ENCODE measurements around the gene TRIO.

TRIO gene

GRCh38 chr5:14503017-14503680, 360.0 kb downstream of the TRIO start:
- Histone ChIP-seq H3K4me2 (ENCODE audit: low read depth, low read length) (no peak overlapping the region), H3K4me3 (ENCODE audit: low read length) (no peak overlapping the region), H3K79me2 (ENCODE audit: low read length) (no peaks in the 10 kb centered on the region), H3K9ac (ENCODE audit: low read length) (no peak overlapping the region), H3K4me1 (ENCODE audit: low read length) (no peaks in the 10 kb centered on the region), H3K27me3 (replicated peaks; ENCODE audit: insufficient read depth, low read length) (no peaks in the 10 kb centered on the region), H2AFZ (ENCODE audit: low read length) (no peak overlapping the region), H4K20me1 (ENCODE audit: insufficient read depth, low read length) (no peaks in the 10 kb centered on the region), H3F3A (ENCODE audit: insufficient read depth, low read length) (no peaks in the 10 kb centered on the region), H3K9me2 (replicated peaks; ENCODE audit: insufficient read depth, low read length) (no peaks in the 10 kb centered on the region), H3K36me3 (replicated peaks; ENCODE audit: insufficient read depth, low read length) (no peaks in the 10 kb centered on the region), H3K27ac (ENCODE audit: low read length) (no peak overlapping the region), H3K9me3 (replicated peaks; ENCODE audit: insufficient read depth, low read length) (no peaks in the 10 kb centered on the region)
- TF ChIP-seq EZH2phosphoT487 (IDR thresholded peaks at IDR 0.05; ENCODE audit: low read length) (no peak), EZH2 (optimal IDR thresholded peaks at IDR 0.05; ENCODE audit: low read depth, low read length) (no peak), CTCF (IDR thresholded peaks at IDR 0.05; ENCODE audit: low read length) (no peak)
- no peak for DNase-seq

GRCh38 chr5:14503681-14504331, 360.7 kb downstream of the TRIO start:
- no peaks in the 10 kb centered on the region for H3K9me2 ChIP-seq (replicated peaks; ENCODE audit: insufficient read depth, low read length)
- H2AFZ ChIP-seq (ENCODE audit: low read length): no peak overlapping the region
- H3K9me3 ChIP-seq (replicated peaks; ENCODE audit: insufficient read depth, low read length): no peaks in the 10 kb centered on the region
- H3K79me2 ChIP-seq (ENCODE audit: low read length): no peaks in the 10 kb centered on the region
- H4K20me1 ChIP-seq (ENCODE audit: insufficient read depth, low read length): no peaks in the 10 kb centered on the region
- H3K27ac ChIP-seq (ENCODE audit: low read length): no peak overlapping the region
- no peak for DNase-seq
- H3K9ac ChIP-seq (ENCODE audit: low read length): no peak overlapping the region
- TF ChIP-seq EZH2 (optimal IDR thresholded peaks at IDR 0.05; ENCODE audit: low read depth, low read length) (no peak), CTCF (IDR thresholded peaks at IDR 0.05; ENCODE audit: low read length) (no peak), EZH2phosphoT487 (IDR thresholded peaks at IDR 0.05; ENCODE audit: low read length) (no peak)
- no peaks in the 10 kb centered on the region for H3F3A ChIP-seq (ENCODE audit: insufficient read depth, low read length)
- H3K4me1 ChIP-seq (ENCODE audit: low read length): no peaks in the 10 kb centered on the region
- H3K36me3 ChIP-seq (replicated peaks; ENCODE audit: insufficient read depth, low read length): no peaks in the 10 kb centered on the region
- H3K27me3 ChIP-seq (replicated peaks; ENCODE audit: insufficient read depth, low read length): no peaks in the 10 kb centered on the region
- no peak overlapping the region for H3K4me3 ChIP-seq (ENCODE audit: low read length)
- H3K4me2 ChIP-seq (ENCODE audit: low read depth, low read length): no peak overlapping the region

GRCh38 chr5:14504332-14504727, 361.2 kb downstream of the TRIO start:
- Histone ChIP-seq H3K9me3 (replicated peaks; ENCODE audit: insufficient read depth, low read length) (no peaks in the 10 kb centered on the region), H3K9ac (ENCODE audit: low read length) (no peak overlapping the region), H3K4me1 (ENCODE audit: low read length) (no peaks in the 10 kb centered on the region), H3K4me3 (ENCODE audit: low read length) (no peak overlapping the region), H3K4me2 (ENCODE audit: low read depth, low read length) (no peak overlapping the region), H3F3A (ENCODE audit: insufficient read depth, low read length) (no peaks in the 10 kb centered on the region), H3K27ac (ENCODE audit: low read length) (no peak overlapping the region), H3K36me3 (replicated peaks; ENCODE audit: insufficient read depth, low read length) (no peaks in the 10 kb centered on the region), H3K79me2 (ENCODE audit: low read length) (no peaks in the 10 kb centered on the region), H3K9me2 (replicated peaks; ENCODE audit: insufficient read depth, low read length) (no peaks in the 10 kb centered on the region), H3K27me3 (replicated peaks; ENCODE audit: insufficient read depth, low read length) (no peaks in the 10 kb centered on the region), H4K20me1 (ENCODE audit: insufficient read depth, low read length) (no peaks in the 10 kb centered on the region), H2AFZ (ENCODE audit: low read length) (no peak overlapping the region)
- no peak for DNase-seq
- TF ChIP-seq EZH2 (optimal IDR thresholded peaks at IDR 0.05; ENCODE audit: low read depth, low read length) (no peak), CTCF (IDR thresholded peaks at IDR 0.05; ENCODE audit: low read length) (no peak), EZH2phosphoT487 (IDR thresholded peaks at IDR 0.05; ENCODE audit: low read length) (no peak)
